Measurements from ENCODE around the gene GRIFIN.
"Not testable (repeated sequence)": the region's sequence is repeated elsewhere in the genome, so short reads cannot be mapped to it uniquely, and the experiment has no call there.

The GRIFIN gene

GRCh38 chr7:2477447-2478398, 1.5 kb upstream of the GRIFIN start:
- peak; percentile 58 for DNase-seq

- DNase-seq = no peak
Measured at GRCh38 chr7:2476776-2477446, 713 bp upstream of the GRIFIN start.

- no peak for DNase-seq
Measured at GRCh38 chr7:2475678-2476015, 551 bp downstream of the GRIFIN start.

- DNase-seq = no peak
Measured at GRCh38 chr7:2474813-2475677, 1.2 kb downstream of the GRIFIN start.

- DNase-seq = no peak
Measured at GRCh38 chr7:2474224-2474623, 2.0 kb downstream of the GRIFIN start.

GRCh38 chr7:2473496-2474180, 2.6 kb downstream of the GRIFIN start:
- DNase-seq = no peak

GRCh38 chr7:2472739-2473138, 3.5 kb downstream of the GRIFIN start:
- DNase-seq = no peak

GRCh38 chr7:2471396-2471795, 4.8 kb downstream of the GRIFIN start:
- no peak for DNase-seq

GRCh38 chr7:2471022-2471329, 5.2 kb downstream of the GRIFIN start:
- no peak for DNase-seq

GRCh38 chr7:2470204-2471021, 5.8 kb downstream of the GRIFIN start:
- no peak for DNase-seq

- DNase-seq = not testable (repeated sequence)
Measured at GRCh38 chr7:2469460-2470203, 6.6 kb downstream of the GRIFIN start.

GRCh38 chr7:2468227-2468626, 8.0 kb downstream of the GRIFIN start:
- no peak for DNase-seq

GRCh38 chr7:2466675-2467074, 9.5 kb downstream of the GRIFIN start:
- DNase-seq = no peak

- DNase-seq = no peak
Measured at GRCh38 chr7:2465928-2466327, 10.3 kb downstream of the GRIFIN start.

- no peak for DNase-seq
Measured at GRCh38 chr7:2462731-2463130, 13.5 kb downstream of the GRIFIN start.

- DNase-seq = no peak
Measured at GRCh38 chr7:2461268-2462026, 14.8 kb downstream of the GRIFIN start.

- DNase-seq = no peak
Measured at GRCh38 chr7:2460641-2461040, 15.6 kb downstream of the GRIFIN start.

GRCh38 chr7:2460188-2460587, 16.0 kb downstream of the GRIFIN start:
- DNase-seq = no peak

GRCh38 chr7:2459674-2460073, 16.5 kb downstream of the GRIFIN start:
- no peak for DNase-seq

GRCh38 chr7:2453849-2454248, 22.3 kb downstream of the GRIFIN start:
- DNase-seq = not testable (repeated sequence)
